Measurements from ENCODE around the gene TMEM94. TPM values are rescaled to one million over a fixed set of nuclear protein-coding genes. Genes with fewer than 3 reads are reported as not detected.

TMEM94 gene
- total RNA-seq, 1 experiment from 2014 or later: 63.4 TPM

DNA sequence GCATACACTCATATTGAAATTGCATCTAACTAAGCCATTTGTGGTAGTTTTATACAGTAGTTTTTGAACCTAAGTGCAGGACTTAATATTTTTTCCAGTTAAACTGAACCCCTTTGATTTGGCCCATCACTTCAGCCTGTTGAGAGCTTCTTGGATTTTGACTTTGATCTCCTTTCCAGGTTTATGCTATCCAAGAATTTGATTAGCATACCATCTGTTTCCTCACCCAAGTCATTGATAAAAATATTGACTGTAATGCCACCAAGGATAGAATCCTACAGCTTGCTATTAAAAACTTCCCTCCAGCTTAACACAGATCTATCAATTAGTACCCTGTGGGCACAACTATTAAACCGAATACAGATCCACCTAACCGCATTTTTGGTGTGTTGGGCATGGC, 7.2 kb downstream of the TMEM94 start:
- Mint-ChIP-seq H3K4me3 (ENCODE audit: low read depth, unreplicated experiment) (no peak overlapping the region), H3K4me1 (ENCODE audit: low read depth, unreplicated experiment) (peaks cover 15% of the 10 kb centered on the region), H3K27ac (ENCODE audit: unreplicated experiment) (no peak overlapping the region), H3K36me3 (ENCODE audit: insufficient read depth, unreplicated experiment) (no peaks in the 10 kb centered on the region), H3K9me3 (ENCODE audit: low read depth, unreplicated experiment) (no peaks in the 10 kb centered on the region), H3K27me3 (ENCODE audit: unreplicated experiment) (no peaks in the 10 kb centered on the region)
- intact Hi-C loops (cut with micrococcal nuclease; ENCODE audit: unreplicated experiment): no loop called here
- DNase-seq: no peak
- TF ChIP-seq, protein P1, sequence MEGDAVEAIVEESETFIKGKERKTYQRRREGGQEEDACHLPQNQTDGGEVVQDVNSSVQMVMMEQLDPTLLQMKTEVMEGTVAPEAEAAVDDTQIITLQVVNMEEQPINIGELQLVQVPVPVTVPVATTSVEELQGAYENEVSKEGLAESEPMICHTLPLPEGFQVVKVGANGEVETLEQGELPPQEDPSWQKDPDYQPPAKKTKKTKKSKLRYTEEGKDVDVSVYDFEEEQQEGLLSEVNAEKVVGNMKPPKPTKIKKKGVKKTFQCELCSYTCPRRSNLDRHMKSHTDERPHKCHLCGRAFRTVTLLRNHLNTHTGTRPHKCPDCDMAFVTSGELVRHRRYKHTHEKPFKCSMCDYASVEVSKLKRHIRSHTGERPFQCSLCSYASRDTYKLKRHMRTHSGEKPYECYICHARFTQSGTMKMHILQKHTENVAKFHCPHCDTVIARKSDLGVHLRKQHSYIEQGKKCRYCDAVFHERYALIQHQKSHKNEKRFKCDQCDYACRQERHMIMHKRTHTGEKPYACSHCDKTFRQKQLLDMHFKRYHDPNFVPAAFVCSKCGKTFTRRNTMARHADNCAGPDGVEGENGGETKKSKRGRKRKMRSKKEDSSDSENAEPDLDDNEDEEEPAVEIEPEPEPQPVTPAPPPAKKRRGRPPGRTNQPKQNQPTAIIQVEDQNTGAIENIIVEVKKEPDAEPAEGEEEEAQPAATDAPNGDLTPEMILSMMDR (IDR thresholded peaks at IDR 0.05; ENCODE audit: unreplicated experiment): no peak
- CTCF ChIA-PET: no interaction called here
- BruUV-seq (replicated peaks): no TSS peak

DNA sequence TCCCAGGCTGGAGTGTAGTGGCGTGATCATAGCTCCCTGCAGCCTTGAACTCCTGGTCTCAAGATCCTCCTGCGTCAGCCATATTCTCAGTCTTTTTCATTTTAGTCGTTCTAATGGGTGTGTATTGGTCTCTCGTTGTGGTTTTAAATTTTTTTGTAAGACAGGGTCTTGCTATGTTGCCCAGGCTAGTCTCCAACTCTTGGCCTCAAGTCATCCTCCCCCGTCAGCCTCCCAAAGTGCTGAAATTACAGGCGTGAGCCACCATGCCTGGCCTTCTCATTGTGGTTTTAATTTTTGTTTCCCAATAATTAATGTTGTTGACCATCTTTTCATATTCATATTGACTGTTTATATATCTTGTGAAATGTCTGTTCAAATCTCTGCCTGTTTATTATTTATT, 8.6 kb downstream of the TMEM94 start:
- BruUV-seq (replicated peaks): no TSS peak
- TF ChIP-seq, protein P1 (IDR thresholded peaks at IDR 0.05; ENCODE audit: unreplicated experiment): no peak
- Mint-ChIP-seq H3K27me3 (ENCODE audit: unreplicated experiment) (no peaks in the 10 kb centered on the region), H3K27ac (ENCODE audit: unreplicated experiment) (no peak overlapping the region), H3K36me3 (ENCODE audit: insufficient read depth, unreplicated experiment) (no peaks in the 10 kb centered on the region), H3K4me3 (ENCODE audit: low read depth, unreplicated experiment) (no peak overlapping the region), H3K4me1 (ENCODE audit: low read depth, unreplicated experiment) (peaks cover 3% of the 10 kb centered on the region), H3K9me3 (ENCODE audit: low read depth, unreplicated experiment) (no peaks in the 10 kb centered on the region)
- DNase-seq: no peak
- intact Hi-C loops (cut with micrococcal nuclease; ENCODE audit: unreplicated experiment): no loop called here
- CTCF ChIA-PET: no interaction called here

DNA sequence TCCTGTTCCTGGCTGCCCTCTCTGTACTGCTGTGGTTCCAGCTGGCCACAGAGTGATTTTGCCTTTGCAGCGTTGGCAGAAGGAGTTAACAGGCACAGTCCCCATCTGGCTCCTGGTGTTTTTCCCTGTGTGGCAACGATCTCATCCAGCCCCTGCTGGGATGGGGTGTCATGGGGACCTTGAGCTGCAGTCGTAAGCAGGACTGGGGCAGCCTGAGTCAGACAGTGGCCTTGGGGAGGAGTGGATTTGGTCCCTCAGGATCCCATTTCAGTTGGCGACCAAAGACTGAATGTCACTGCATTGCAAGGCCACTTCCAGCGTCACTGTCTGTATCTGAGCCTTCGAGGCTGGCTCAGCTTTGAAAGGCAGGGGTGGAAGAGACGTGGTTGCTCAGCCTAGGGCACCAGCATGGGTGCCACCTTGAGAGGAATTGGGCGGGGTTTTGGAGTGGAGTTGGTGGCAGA, 11.9 kb downstream of the TMEM94 start:
- BruUV-seq (replicated peaks): no TSS peak
- Mint-ChIP-seq H3K4me1 (ENCODE audit: low read depth, unreplicated experiment) (no peaks in the 10 kb centered on the region), H3K36me3 (ENCODE audit: insufficient read depth, unreplicated experiment) (no peaks in the 10 kb centered on the region), H3K9me3 (ENCODE audit: low read depth, unreplicated experiment) (no peaks in the 10 kb centered on the region), H3K27me3 (ENCODE audit: unreplicated experiment) (no peaks in the 10 kb centered on the region), H3K27ac (ENCODE audit: unreplicated experiment) (no peak overlapping the region), H3K4me3 (ENCODE audit: low read depth, unreplicated experiment) (no peak overlapping the region)
- CTCF ChIA-PET: no interaction called here
- no peak for DNase-seq
- TF ChIP-seq, protein P1 (IDR thresholded peaks at IDR 0.05; ENCODE audit: unreplicated experiment): no peak
- intact Hi-C loops (cut with micrococcal nuclease; ENCODE audit: unreplicated experiment): no loop called here

DNA sequence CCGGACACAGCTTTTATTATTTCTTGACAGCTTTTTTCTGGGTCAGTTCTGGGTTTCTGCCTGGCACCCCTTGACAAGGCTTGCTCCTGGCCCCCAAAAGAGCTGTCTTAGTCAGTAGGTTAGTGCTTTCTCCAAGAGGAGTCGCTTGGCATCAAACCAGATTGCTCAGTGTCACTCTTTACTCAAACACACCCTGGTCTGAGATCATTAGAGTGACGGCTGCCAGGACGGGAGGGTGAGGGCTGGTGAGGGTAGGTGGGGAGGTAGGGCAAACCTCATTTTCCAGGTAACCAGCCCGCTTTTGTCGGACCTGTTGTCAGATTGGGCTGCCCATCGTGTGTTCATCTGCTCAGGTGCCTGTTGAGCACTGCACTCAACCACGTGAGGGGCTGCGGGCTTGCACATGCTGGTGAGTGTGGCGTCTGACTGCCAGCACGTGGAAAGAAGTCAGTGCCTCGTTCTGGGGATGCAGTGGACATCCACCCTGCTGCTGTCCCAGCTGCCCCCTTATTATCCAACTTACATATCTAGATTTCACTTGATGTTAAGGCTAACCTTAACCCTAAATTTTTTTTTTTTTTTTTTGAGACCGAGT, 12.4 kb downstream of the TMEM94 start:
- H3K4me3 Mint-ChIP-seq (ENCODE audit: low read depth, unreplicated experiment): no peak overlapping the region
- H3K27ac Mint-ChIP-seq (ENCODE audit: unreplicated experiment): no peak overlapping the region
- H3K36me3 Mint-ChIP-seq (ENCODE audit: insufficient read depth, unreplicated experiment): no peaks in the 10 kb centered on the region
- CTCF ChIA-PET: no interaction called here
- no peaks in the 10 kb centered on the region for H3K4me1 Mint-ChIP-seq (ENCODE audit: low read depth, unreplicated experiment)
- DNase-seq: no peak
- BruUV-seq (replicated peaks): no TSS peak
- TF ChIP-seq, protein P1 (IDR thresholded peaks at IDR 0.05; ENCODE audit: unreplicated experiment): no peak
- intact Hi-C loops (cut with micrococcal nuclease; ENCODE audit: unreplicated experiment): no loop called here
- no peaks in the 10 kb centered on the region for H3K9me3 Mint-ChIP-seq (ENCODE audit: low read depth, unreplicated experiment)
- no peaks in the 10 kb centered on the region for H3K27me3 Mint-ChIP-seq (ENCODE audit: unreplicated experiment)
